Measurements from ENCODE around the gene SLC66A3.

DNA sequence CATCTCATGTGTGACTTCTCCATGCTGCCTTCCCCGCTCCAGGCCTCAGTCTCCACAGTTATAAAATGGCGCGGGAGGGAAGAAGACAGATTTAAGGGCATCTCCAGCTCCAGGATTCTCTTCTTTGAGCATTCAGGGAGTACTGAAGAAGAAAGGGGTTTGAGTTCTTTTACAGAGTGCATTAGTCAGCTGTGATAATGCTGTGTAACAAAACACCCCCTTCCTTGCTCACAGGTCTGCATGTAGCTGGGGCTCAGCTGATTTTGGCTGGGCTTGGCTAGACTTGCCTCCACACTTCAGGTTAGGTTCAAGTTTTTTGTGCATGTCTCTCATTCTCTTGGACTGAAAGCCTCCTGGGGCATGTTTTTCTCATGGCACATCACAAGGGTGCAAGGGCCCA lies 8.0 kb upstream of the SLC66A3 start:
- TF ChIP-seq ZSCAN5A (tag by site-specific recombination; IDR thresholded peaks at IDR 0.05), result no peak
- TF ChIP-seq, protein P1, sequence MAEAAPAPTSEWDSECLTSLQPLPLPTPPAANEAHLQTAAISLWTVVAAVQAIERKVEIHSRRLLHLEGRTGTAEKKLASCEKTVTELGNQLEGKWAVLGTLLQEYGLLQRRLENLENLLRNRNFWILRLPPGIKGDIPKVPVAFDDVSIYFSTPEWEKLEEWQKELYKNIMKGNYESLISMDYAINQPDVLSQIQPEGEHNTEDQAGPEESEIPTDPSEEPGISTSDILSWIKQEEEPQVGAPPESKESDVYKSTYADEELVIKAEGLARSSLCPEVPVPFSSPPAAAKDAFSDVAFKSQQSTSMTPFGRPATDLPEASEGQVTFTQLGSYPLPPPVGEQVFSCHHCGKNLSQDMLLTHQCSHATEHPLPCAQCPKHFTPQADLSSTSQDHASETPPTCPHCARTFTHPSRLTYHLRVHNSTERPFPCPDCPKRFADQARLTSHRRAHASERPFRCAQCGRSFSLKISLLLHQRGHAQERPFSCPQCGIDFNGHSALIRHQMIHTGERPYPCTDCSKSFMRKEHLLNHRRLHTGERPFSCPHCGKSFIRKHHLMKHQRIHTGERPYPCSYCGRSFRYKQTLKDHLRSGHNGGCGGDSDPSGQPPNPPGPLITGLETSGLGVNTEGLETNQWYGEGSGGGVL (tag by site-specific recombination; IDR thresholded peaks at IDR 0.05), result no peak
- TF ChIP-seq, protein P2, sequence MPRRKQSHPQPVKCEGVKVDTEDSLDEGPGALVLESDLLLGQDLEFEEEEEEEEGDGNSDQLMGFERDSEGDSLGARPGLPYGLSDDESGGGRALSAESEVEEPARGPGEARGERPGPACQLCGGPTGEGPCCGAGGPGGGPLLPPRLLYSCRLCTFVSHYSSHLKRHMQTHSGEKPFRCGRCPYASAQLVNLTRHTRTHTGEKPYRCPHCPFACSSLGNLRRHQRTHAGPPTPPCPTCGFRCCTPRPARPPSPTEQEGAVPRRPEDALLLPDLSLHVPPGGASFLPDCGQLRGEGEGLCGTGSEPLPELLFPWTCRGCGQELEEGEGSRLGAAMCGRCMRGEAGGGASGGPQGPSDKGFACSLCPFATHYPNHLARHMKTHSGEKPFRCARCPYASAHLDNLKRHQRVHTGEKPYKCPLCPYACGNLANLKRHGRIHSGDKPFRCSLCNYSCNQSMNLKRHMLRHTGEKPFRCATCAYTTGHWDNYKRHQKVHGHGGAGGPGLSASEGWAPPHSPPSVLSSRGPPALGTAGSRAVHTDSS (tag by site-specific recombination; IDR thresholded peaks at IDR 0.05), result no peak
- no peak for TF ChIP-seq CTCF (tag by site-specific recombination; IDR thresholded peaks at IDR 0.05)
- TF ChIP-seq WT1 (tag by site-specific recombination; IDR thresholded peaks at IDR 0.05), result no peak
- no peak for TF ChIP-seq ZNF174 (tag by site-specific recombination; IDR thresholded peaks at IDR 0.05)
- TF ChIP-seq ZNF302 (tag by site-specific recombination; IDR thresholded peaks at IDR 0.05; ENCODE audit: low read depth), result no peak
- TF ChIP-seq GLI4 (tag by site-specific recombination; IDR thresholded peaks at IDR 0.05), result no peak
- no peak for TF ChIP-seq ZNF629 (tag by site-specific recombination; IDR thresholded peaks at IDR 0.05)
- TF ChIP-seq TRIM28 (IDR thresholded peaks at IDR 0.05; ENCODE audit: borderline replicate concordance, low read length), result no peak
